ENCODE measurements around the gene RASA3.

DNA sequence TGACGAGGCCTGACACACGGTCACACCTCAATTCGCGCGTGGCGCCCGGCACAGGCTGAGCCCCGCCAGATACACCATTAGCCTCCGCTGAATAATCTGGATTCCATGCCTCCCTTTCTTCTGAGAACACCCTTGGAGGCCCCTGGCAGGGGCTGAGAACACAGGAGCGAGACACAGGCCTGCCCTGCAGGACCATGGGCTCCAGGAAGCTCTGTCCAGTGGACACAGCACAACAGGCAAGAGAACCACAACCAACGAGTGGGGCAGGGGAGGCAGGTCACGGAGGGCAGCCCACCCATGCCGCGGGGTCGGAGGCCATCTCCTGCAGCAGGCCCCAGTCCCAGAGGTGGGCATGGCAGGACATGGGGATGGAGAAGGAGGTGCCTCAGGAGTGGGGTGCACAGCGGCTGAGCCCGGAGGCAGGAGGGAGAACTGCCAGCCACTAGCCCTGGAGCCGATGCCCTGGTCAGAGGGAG lies 82.8 kb downstream of the RASA3 start:
- TF ChIP-seq, protein P1, sequence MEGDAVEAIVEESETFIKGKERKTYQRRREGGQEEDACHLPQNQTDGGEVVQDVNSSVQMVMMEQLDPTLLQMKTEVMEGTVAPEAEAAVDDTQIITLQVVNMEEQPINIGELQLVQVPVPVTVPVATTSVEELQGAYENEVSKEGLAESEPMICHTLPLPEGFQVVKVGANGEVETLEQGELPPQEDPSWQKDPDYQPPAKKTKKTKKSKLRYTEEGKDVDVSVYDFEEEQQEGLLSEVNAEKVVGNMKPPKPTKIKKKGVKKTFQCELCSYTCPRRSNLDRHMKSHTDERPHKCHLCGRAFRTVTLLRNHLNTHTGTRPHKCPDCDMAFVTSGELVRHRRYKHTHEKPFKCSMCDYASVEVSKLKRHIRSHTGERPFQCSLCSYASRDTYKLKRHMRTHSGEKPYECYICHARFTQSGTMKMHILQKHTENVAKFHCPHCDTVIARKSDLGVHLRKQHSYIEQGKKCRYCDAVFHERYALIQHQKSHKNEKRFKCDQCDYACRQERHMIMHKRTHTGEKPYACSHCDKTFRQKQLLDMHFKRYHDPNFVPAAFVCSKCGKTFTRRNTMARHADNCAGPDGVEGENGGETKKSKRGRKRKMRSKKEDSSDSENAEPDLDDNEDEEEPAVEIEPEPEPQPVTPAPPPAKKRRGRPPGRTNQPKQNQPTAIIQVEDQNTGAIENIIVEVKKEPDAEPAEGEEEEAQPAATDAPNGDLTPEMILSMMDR (IDR thresholded peaks at IDR 0.05; ENCODE audit: insufficient read depth, low read length), result no peak
- TF ChIP-seq POLR2AphosphoS5 (IDR thresholded peaks at IDR 0.05; ENCODE audit: low read depth) (no peak), GABPA (IDR thresholded peaks at IDR 0.05; ENCODE audit: low read depth) (no peak), SPI1 (IDR thresholded peaks at IDR 0.05; ENCODE audit: borderline replicate concordance, low read depth) (no peak)
- TF ChIP-seq, protein P2, sequence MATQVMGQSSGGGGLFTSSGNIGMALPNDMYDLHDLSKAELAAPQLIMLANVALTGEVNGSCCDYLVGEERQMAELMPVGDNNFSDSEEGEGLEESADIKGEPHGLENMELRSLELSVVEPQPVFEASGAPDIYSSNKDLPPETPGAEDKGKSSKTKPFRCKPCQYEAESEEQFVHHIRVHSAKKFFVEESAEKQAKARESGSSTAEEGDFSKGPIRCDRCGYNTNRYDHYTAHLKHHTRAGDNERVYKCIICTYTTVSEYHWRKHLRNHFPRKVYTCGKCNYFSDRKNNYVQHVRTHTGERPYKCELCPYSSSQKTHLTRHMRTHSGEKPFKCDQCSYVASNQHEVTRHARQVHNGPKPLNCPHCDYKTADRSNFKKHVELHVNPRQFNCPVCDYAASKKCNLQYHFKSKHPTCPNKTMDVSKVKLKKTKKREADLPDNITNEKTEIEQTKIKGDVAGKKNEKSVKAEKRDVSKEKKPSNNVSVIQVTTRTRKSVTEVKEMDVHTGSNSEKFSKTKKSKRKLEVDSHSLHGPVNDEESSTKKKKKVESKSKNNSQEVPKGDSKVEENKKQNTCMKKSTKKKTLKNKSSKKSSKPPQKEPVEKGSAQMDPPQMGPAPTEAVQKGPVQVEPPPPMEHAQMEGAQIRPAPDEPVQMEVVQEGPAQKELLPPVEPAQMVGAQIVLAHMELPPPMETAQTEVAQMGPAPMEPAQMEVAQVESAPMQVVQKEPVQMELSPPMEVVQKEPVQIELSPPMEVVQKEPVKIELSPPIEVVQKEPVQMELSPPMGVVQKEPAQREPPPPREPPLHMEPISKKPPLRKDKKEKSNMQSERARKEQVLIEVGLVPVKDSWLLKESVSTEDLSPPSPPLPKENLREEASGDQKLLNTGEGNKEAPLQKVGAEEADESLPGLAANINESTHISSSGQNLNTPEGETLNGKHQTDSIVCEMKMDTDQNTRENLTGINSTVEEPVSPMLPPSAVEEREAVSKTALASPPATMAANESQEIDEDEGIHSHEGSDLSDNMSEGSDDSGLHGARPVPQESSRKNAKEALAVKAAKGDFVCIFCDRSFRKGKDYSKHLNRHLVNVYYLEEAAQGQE (IDR thresholded peaks at IDR 0.05; ENCODE audit: insufficient replicate concordance, low read depth), result no peak
